SH-SY5Y (cell line): Measurements from ENCODE around the gene ETS1.

ENCODE experiments used
- GATA2 ChIP-seq: IDR thresholded peaks from 2 replicates; pipeline ENCODE4 v1.6.1; 2011; ENCODE audit warnings: mild to moderate bottlenecking, low read depth, low read length
- GATA3 ChIP-seq: IDR thresholded peaks from 2 replicates; pipeline ENCODE4 v1.6.1; 2011; ENCODE audit warnings: low read depth, mild to moderate bottlenecking, low read length, moderate library complexity

- TF ChIP-seq GATA2: no peak
- no peak for TF ChIP-seq GATA3
These were observed 9.9 kb upstream of the ETS1 start for GRCh38 chr11:128597209-128597608.
